Activated effector memory CD4-positive, alpha-beta T cell treated with Interleukin-2 at 50 U/mL for 16 hours (primary cell): ENCODE data around the gene SMAP1.
"Not testable (repeated sequence)": the region's sequence is repeated elsewhere in the genome, so short reads cannot be mapped to it uniquely, and the experiment has no call there.

Source experiments
- DNase-seq: peaks from one replicate; pipeline ENCODE4 v3.0.0-alpha.2; 2020

The SMAP1 gene

GRCh38 chr6:70684794-70685493 is 17.3 kb downstream of the SMAP1 start:
- DNase-seq, result no peak

- DNase-seq, result no peak
These were observed 18.0 kb downstream of the SMAP1 start for GRCh38 chr6:70685494-70686180.

- no peak for DNase-seq
These were observed 19.0 kb downstream of the SMAP1 start for GRCh38 chr6:70686548-70687133.

- DNase-seq, result no peak
These were observed 26.2 kb downstream of the SMAP1 start for GRCh38 chr6:70693887-70694286.

- no peak for DNase-seq
These were observed 26.7 kb downstream of the SMAP1 start for GRCh38 chr6:70694371-70694770.

- no peak for DNase-seq
These were observed 33.5 kb downstream of the SMAP1 start for GRCh38 chr6:70700922-70701876.

- no peak for DNase-seq
These were observed 38.1 kb downstream of the SMAP1 start for GRCh38 chr6:70705772-70706171.

- DNase-seq, result no peak
These were observed 38.9 kb downstream of the SMAP1 start for GRCh38 chr6:70706491-70707123.

- DNase-seq, result no peak
These were observed 40.2 kb downstream of the SMAP1 start for GRCh38 chr6:70707893-70708292.

- DNase-seq, result no peak
These were observed 40.8 kb downstream of the SMAP1 start for GRCh38 chr6:70708448-70708847.

GRCh38 chr6:70709826-70710225 is 42.1 kb downstream of the SMAP1 start:
- no peak for DNase-seq

- no peak for DNase-seq
These were observed 47.1 kb downstream of the SMAP1 start for GRCh38 chr6:70714716-70715257.

GRCh38 chr6:70717038-70717801 is 49.5 kb downstream of the SMAP1 start:
- no peak for DNase-seq

- no peak for DNase-seq
These were observed 56.8 kb downstream of the SMAP1 start for GRCh38 chr6:70724524-70724923.

GRCh38 chr6:70725817-70726415 is 58.2 kb downstream of the SMAP1 start:
- DNase-seq, result no peak

GRCh38 chr6:70734381-70734780 is 66.7 kb downstream of the SMAP1 start:
- no peak for DNase-seq

GRCh38 chr6:70734979-70735378 is 67.3 kb downstream of the SMAP1 start:
- DNase-seq, result no peak

GRCh38 chr6:70735513-70735912 is 67.8 kb downstream of the SMAP1 start:
- DNase-seq, result no peak

GRCh38 chr6:70738028-70738427 is 70.3 kb downstream of the SMAP1 start:
- DNase-seq, result no peak

GRCh38 chr6:70739534-70739933 is 71.9 kb downstream of the SMAP1 start:
- DNase-seq, result no peak

- DNase-seq, result not testable (repeated sequence)
These were observed 73.1 kb downstream of the SMAP1 start for GRCh38 chr6:70740746-70741145.
